Body of pancreas (tissue), 4 donors: Measurements from ENCODE around the gene PLXDC2.

ENCODE experiments used
- POLR2A ChIP-seq, 3 donors: fragments of 450-650 bp; IDR thresholded peaks; one replicate each; pipeline ENCODE4 v1.6.1; 2016; ENCODE audit warnings: antibody characterized with exemption in 3 of 3, mild to moderate bottlenecking in 2 of 3
- TF ChIP-seq, protein P1 (sequence below), 7 experiments: fragments of 450-650 bp in 4 of 7; fragments of 200-600 bp in 3 of 7; sonication (generic) in 3 of 7; IDR thresholded peaks; one replicate each; pipeline ENCODE4 v1.5.1; 2016 to 2019; ENCODE audit warnings: antibody characterized with exemption in 7 of 7

DNA sequence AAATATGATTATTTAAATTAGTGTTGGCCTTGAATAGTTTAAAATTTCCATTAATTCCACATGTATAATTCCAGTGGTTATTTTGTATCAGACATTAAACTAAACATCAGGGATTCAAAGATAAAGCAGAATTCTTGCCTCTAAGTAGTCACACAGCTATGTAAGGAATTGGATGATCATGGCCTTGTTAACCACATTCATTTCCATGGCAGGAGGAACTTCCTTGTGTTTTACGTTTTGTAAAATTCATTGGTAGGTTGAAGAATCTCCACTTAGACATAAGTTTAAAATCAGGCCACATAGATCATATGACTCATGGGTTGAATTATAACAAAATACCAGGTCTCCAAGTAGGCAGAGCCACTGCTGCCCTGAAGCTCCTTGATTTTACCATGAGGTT is 289.7 kb downstream of the PLXDC2 start:
- TF ChIP-seq, protein P1, sequence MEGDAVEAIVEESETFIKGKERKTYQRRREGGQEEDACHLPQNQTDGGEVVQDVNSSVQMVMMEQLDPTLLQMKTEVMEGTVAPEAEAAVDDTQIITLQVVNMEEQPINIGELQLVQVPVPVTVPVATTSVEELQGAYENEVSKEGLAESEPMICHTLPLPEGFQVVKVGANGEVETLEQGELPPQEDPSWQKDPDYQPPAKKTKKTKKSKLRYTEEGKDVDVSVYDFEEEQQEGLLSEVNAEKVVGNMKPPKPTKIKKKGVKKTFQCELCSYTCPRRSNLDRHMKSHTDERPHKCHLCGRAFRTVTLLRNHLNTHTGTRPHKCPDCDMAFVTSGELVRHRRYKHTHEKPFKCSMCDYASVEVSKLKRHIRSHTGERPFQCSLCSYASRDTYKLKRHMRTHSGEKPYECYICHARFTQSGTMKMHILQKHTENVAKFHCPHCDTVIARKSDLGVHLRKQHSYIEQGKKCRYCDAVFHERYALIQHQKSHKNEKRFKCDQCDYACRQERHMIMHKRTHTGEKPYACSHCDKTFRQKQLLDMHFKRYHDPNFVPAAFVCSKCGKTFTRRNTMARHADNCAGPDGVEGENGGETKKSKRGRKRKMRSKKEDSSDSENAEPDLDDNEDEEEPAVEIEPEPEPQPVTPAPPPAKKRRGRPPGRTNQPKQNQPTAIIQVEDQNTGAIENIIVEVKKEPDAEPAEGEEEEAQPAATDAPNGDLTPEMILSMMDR (IDR thresholded peaks at IDR 0.05): no peak
- TF ChIP-seq POLR2A (IDR thresholded peaks at IDR 0.05): no peak
